GM10248 (cell line): ENCODE results near the gene B3GNT7.
A peak's percentile ranks its signal among the peaks of the same experiment; 100 is the strongest.

Experiments
- CTCF ChIA-PET: fragments of 300-600 bp; sonication (Branson Sonifier 250); formaldehyde crosslinking; extraction: SDS; loops from one replicate; lab custom pipeline; 2021; ENCODE audit warnings: antibody characterized with exemption; lab: Yijun Ruan, JAX
- POLR2A ChIA-PET: fragments of 350-650 bp; sonication (Branson Sonifier 250); formaldehyde crosslinking; extraction: SDS; loops from one replicate; lab custom pipeline; 2020; ENCODE audit warnings: antibody characterized with exemption; lab: Yijun Ruan, JAX
- DNase-seq: peaks from one replicate; pipeline ENCODE4 v3.0.0; 2012; ENCODE audit errors: extremely low spot score
- TF ChIP-seq, protein P1 (sequence below): IDR thresholded peaks from 2 replicates; pipeline ENCODE4 v1.5.1; 2012; ENCODE audit warnings: mild to moderate bottlenecking, low read depth; ENCODE audit errors: extremely low read depth, missing control alignments, control extremely low read depth

The B3GNT7 gene

DNA sequence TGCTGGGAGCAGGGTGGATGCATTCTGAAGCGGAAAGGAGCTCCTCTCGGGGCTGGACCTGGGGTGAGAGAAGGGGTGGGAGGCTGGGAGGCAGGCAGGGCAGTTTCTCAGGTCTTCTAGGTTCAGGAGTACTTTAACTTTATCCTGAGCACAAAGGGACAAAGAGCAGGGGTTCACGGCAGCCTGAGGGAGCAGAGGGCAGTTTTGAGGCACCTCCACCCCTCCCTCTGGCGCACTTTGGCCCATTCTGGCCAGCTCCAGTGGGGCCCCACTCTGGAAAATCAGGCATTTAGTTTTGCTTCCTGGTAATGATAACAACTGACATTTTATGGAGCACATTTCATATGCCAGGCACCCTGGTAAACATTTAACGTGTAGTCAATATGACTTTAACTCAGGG is 14.3 kb downstream of the B3GNT7 start:
- ChIA-PET POLR2A (no interaction called here), CTCF (interaction anchor here (0.7 to 11.3 kb wide), 6 partner anchors 9 to 307 kb away, joined by 3 to 152 read pairs (median 5); no protein-coding TSS in a partner anchor)
- TF ChIP-seq, protein P1, sequence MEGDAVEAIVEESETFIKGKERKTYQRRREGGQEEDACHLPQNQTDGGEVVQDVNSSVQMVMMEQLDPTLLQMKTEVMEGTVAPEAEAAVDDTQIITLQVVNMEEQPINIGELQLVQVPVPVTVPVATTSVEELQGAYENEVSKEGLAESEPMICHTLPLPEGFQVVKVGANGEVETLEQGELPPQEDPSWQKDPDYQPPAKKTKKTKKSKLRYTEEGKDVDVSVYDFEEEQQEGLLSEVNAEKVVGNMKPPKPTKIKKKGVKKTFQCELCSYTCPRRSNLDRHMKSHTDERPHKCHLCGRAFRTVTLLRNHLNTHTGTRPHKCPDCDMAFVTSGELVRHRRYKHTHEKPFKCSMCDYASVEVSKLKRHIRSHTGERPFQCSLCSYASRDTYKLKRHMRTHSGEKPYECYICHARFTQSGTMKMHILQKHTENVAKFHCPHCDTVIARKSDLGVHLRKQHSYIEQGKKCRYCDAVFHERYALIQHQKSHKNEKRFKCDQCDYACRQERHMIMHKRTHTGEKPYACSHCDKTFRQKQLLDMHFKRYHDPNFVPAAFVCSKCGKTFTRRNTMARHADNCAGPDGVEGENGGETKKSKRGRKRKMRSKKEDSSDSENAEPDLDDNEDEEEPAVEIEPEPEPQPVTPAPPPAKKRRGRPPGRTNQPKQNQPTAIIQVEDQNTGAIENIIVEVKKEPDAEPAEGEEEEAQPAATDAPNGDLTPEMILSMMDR: no peak
- DNase-seq: no peak

DNA sequence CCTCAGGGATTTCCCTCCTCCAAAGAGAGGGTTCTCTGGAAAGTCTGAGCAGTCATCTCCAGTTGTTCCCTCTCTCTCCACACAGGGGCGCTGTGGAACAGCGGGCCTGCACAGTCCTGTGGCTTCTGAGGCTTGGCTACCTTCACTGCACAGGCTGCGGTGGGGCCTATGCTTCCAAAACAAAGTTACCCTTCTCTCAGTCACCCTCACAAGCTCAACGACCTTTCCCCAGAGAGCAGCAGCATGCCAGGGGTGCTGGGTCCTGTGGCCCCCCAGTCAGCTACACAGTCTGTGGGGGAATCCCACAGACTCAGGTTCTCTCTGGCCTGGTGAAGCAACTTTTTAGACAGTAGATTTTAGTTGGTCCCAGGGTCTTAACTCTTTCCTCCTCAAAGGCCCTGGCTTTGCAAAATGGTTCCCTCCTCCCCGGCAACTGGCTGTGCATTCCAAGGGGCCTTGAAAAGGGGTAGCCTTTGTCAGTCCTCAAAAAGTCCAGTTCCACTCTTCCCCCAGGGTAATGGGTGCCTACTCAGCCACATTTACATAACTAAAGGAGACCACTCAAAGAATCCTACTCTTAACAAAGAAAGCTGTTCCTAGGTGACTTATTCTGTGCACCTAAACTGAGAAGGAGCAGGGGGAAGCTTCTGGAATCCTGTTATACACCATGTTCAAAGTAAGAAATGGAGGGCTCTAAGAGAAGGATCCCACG is 14.9 kb downstream of the B3GNT7 start:
- TF ChIP-seq, protein P1: no peak
- ChIA-PET POLR2A (no interaction called here), CTCF (interaction anchor here (0.7 to 11.3 kb wide), 17 partner anchors 11 to 425 kb away, joined by 3 to 152 read pairs (median 4); partner anchors contain the start of gene B3GNT7)
- DNase-seq: no peak

DNA sequence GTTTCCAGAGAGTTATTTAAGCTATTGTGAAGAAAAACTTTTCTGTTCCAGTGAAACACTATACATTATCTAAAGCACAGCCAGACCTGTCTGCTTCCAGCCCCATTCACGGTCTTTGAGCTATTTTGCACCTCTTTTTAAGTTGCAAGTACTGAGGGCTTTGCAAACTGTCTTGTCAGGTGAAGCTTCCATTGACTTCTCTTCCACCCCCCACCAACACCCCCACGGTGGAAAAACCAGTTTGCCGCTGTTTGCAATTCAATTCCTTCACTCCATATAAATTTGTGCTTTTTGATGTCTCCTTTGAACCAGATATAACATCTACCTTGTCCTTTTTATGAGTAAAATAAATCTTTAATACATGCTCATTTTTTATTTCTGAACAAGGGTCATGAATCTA is 15.7 kb downstream of the B3GNT7 start:
- TF ChIP-seq, protein P1: no peak
- ChIA-PET CTCF (interaction anchor here (0.7 to 11.3 kb wide), 26 partner anchors 11 to 587 kb away, joined by 3 to 152 read pairs (median 6); partner anchors contain the start of gene B3GNT7), POLR2A (no interaction called here)
- no peak for DNase-seq

DNA sequence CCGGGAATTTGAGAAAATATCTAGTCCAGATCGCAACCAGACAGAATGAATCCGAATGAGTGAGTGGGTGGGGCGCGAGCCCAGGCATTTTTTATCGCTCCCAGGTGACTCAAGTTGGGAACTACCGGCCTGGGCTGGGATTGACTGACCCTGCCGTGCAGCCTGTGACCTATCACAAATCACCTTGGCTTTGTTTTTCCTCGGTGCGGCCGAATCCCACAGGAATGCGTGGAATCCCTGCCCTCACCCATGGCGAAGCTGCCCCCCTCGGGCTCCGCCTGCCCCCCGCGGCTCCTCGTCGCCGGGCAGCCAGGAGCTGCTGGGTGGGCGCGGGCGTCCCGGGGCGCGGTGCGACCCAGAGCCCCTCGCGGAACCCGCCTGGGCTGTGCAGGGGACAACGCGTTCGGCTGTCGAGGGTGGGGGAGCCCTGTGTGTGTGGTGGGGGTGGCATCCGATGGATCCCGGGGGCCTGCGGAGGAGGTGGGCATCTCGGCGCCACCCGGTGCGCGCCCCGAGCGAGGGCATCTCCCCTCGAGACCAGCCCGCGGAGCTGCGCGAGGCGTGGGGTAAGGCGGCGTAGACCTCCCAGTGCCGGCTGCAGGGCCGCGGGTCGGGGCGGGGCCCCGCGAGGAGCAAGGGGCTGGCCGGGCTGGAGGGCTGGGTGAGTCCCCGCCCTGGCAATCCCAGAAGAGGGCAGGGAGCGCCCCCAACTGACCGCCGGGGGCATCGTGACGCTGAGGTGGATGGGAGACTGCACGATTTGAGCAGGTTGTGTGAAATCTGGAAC is 16.5 kb downstream of the B3GNT7 start:
- POLR2A ChIA-PET: interaction anchor here (0.5 to 1.4 kb wide), 2 partner anchors 38 to 52 kb away, joined by 3 read pairs; partner anchors contain the start of gene NCL
- TF ChIP-seq, protein P1: peak; percentile 97
- CTCF ChIA-PET: interaction anchor here (0.6 to 11.3 kb wide), 56 partner anchors 8 to 588 kb away, joined by 3 to 152 read pairs (median 4); partner anchors contain the start of genes B3GNT7, ITM2C and NCL
- DNase-seq: peak; percentile 89

DNA sequence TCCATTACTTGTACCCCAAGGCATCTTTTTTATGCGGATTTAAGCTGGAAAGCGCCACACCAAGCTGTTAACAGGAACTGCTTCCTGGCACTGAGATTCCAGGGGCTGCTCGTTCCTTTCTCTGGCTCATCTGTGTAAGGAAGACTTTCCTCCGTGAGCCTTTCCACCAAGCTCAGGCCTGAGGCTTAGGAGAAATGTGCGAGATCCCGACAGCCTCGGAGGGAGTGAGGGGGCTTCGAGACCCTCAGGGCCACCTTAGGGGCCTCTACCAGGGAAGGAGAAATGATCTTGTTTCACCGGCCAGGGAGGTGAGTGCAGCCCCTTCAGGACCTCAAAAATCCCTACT is 17.1 kb downstream of the B3GNT7 start:
- DNase-seq: no peak
- CTCF ChIA-PET: interaction anchor here (0.7 to 11.3 kb wide), 47 partner anchors 9 to 588 kb away, joined by 3 to 152 read pairs (median 4); partner anchors contain the start of genes B3GNT7, ITM2C and NCL
- POLR2A ChIA-PET: interaction anchor here (0.5 to 1.4 kb wide), 2 partner anchors 38 to 52 kb away, joined by 3 read pairs; partner anchors contain the start of gene NCL
- TF ChIP-seq, protein P1: no peak

DNA sequence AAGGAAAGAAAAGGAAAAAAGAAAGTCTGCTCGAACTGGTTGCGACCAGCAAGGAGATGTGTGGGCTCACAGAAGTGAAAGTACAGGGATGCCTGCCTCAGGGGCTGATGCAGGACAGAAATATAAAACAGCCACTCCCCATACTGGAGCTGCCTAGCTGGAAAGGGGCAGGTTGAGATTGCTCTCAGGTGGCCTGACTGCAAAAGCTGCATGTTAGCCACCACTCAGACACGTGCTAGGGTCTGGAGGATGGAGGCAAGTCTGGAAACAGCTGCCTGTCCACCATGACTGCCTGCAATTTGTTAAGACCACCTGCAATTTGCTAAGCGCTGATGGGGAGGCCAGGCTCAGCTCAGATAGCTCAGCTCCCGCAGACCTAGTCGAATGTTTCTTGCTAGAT is 17.9 kb downstream of the B3GNT7 start:
- CTCF ChIA-PET: interaction anchor here (1.0 to 11.3 kb wide), 19 partner anchors 8 to 579 kb away, joined by 3 to 152 read pairs (median 8); no protein-coding TSS in a partner anchor
- TF ChIP-seq, protein P1: no peak
- DNase-seq: no peak
- POLR2A ChIA-PET: no interaction called here
